GM19238 (cell line): ENCODE measurements around the gene CHD2.
"Not testable (repeated sequence)": the region's sequence is repeated elsewhere in the genome, so short reads cannot be mapped to it uniquely, and the experiment has no call there.

Source experiments
- DNase-seq: peaks from one replicate; pipeline ENCODE4 v3.0.0; 2011; ENCODE audit warnings: low spot score; ENCODE audit not compliant: insufficient read length

The CHD2 gene

DNA sequence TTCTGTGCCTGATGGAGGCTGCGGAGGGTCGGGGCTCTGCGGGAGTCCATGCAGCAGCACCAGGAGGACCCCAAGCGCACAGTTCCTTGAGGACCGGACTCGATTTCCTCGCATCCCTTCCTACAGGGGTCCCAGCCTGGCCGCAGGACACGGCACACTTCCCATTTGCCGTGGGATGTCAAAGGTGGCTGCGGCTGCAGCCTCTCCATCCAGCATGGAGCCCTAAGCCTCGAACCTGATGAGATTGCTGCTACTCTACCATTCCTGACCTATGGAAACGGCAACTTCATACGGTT, 148.2 kb downstream of the CHD2 start:
- DNase-seq = no peak

DNA sequence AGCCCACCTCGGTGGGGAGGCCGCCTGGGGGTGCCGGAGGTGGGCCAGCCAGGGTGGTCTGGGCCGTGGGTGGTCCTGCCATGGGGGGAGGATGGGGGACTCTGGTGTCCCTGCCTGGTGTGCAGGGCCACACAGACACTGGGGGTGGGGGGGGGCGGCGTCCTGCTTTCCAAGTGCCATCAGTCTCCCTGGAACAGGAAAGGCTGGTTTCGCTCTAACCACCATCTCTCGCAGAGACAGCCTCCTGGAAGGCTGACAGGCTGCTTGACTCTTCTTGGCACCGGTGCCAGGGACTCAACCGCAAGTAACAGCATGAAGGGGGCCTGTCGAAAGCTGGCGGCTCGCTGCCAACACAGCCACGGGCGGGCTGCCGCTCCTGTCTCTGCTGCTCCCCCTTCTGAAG, 148.6 kb downstream of the CHD2 start:
- DNase-seq = no peak

DNA sequence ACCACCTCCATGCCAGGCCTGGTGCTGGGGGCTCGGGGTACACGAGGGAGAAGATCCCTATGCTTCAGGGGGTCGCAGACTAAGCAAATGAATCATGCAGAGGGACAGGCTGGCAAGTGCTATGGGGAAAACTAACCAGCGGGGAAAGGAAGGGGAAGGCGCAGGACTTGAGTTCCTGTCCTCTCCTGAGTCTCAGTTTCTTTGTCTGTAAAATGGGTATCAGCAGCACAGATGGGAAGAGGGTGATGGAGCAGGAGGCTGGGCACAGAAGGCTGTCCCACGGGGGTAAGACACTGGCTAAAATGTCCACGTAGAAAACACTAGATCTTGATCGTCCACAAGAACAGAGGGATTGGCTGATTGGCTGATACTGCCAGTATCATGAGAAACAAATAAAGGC, 149.1 kb downstream of the CHD2 start:
- no peak for DNase-seq

DNA sequence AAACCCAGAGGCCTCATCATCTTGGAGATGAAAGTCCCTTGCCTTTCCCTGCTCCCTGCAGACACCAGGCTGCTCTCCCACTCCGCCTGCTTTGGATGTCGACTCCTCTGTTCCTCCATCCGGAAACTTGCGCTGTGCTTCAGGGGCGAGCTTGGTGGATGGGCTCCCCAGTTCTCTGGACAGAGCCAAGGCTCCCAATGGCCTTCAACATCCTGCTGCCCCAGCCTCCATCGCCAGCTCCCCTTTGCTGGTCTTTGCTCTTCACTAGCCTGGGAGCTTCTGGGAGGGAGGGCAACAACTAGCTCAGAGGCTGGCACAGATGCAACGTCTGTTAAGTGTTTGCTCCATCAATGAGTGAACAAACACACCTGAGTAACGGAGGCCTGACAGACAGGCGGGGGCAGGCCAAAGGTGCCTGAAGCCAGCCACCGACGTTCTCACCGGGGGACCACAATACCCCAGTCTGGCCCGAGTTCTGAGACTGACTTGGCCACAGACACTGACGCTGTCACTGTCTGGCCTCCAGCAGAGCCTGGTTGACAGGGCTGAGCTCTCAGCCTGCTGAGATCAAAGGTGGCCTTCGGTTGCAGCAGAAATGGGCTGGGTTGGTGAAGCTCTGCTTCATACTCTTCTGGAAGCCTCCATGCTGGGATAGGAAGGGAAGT, 149.9 kb downstream of the CHD2 start:
- DNase-seq = no peak

DNA sequence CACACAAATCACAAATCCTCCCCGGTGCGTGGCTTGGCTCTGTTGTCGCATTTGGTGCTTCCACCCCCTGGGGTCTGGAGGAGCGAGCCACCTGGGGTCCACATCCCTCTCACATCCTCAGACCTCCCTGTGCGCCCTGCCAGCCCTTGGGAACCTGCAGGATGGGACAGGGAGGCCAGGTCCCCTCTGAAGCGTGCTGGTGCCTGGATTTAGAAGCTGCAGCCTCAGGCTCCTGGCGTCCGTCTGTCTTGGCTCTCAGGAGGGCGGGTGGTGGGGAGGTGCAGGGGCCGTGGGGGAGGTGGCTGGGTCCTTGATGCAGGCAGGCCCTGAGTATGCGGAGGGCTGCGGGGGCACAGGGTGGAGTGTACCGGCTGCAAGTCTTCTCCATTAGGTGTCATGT, 150.5 kb downstream of the CHD2 start:
- DNase-seq = no peak

DNA sequence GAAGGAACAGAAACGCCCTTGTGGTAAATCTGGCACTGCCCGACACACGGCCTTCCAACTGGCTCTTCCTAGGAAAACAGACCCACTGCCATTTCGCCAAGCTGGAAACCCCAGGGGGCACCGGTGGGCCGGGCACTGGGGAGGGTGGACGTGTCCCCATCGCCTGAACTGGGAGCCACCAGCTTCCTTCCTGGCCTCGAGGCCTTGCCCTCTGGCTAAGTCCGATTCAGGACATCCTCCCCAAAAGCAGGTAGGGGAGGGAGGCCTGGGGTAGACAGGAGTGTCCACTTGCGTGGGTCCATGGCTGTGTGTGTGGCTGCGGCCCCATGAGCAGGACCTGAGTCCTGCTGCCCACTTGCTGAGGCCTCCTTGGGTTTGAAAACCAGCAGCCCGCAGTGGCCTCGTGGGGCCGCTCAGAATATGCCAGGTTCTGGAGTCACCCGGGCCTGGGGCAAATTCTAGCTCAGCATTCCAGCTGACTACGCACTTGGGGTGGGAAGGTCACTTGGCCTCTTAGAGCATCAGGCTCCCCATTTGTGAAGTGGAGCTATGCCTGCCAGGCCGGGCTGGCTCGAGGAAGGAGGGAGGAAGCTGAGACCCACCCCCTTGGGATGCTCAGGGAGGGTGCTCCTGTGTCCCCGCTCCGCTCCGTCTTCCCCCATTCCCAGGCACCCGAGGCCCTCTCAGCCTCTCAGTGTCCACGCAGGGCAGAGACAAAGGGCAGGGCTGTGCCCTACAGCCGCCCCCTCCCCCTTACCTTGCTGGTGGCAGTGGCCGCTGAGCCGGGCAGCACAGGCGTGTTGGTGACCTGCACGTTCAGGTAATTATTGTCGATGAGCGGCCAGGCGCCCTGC, 151.3 kb downstream of the CHD2 start:
- DNase-seq = no peak

DNA sequence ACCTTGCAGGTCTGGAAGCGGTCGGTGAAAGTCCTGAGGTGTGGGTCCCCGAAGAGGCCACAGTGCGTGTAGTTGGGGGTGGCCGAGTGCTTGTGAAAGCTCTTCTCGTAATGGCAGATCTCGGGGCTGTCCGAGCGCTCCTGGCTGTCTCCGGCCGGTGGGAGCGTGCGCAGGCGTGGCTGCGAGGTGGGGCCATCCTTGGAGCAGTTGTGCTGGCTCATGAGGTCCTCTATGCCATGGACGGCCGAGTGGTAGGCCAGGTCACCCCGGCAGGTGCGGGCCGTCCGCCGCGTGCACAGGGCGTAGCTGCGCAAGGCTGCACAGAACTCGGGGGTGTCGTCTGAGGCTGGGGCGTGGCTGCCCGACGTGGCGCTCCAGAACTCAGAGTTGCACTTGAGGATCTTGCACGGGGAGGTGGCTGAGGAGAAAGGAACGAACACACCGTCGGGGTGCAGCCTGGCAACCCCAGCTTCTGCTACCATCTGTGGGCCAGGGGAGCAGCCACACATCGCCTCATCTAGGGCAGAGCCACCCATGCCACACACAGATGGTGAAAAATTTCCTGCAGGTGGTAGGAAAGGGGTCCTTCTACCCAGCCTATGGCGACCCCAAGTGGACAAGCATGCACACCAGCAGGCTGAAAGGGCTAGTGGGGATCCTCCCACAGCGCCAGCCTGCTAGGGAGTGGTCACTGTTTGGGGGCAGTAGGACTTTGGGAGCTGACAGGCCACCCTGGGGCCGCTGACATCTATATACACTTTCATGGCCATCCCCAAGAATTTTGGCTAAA, 152.2 kb downstream of the CHD2 start:
- DNase-seq = no peak

DNA sequence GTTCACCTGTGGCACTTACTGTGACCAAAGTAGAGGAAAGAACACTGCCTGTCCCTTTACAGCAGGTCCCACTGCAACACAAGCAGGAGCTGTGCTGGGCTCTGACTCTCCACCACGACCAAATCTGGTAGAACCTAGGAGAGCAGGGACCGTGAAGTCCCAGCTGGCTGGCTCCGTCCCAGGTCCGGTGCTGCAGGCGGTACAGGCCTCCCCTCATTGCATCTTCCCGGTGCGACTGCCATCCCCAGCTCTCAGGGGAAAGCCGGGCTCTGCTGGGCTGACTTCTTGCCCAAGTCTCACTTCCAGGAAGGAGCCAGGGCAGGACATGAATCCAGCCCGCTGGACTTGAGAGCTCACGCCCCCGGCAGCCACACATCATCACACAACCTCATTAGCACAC, 155.1 kb downstream of the CHD2 start:
- no peak for DNase-seq

DNA sequence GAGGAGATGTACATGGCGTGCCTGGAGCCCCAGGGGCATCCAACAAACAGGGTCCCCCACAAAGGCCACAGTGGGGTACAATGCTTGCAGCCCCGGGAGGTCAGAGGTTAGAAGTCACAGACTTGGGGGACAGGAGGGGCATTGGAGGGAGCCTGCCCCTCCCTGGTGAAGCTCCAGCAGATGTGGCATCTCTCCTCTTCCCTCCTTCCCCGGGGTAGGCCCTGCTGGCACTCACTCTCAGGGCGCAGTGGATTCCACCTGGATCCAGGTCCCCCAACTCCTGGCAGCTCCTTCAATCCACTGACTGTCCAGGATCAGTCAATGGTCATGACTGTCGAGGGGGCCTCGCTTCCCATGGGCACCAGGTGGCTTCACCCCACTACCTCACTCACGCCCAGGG, 156.7 kb downstream of the CHD2 start:
- no peak for DNase-seq

DNA sequence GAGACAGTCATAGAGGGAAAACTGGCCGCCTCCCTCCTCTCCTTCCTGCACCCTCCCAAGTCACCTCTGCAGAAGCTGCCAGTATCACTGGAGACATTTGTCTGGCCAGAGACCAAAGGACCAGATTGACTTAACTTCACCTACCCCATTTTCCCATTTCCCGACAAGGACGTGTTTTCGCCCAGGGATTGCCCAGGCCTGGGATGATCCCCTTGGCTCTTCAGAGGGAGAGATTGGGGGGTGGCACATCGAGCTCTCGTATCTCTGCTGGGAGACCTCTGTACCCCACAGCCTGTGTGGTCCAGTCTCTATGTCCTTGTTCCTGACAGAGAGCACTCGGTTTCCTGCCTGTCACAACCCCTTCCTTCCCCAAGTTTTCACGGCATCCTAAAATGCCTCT, 157.5 kb downstream of the CHD2 start:
- no peak for DNase-seq

DNA sequence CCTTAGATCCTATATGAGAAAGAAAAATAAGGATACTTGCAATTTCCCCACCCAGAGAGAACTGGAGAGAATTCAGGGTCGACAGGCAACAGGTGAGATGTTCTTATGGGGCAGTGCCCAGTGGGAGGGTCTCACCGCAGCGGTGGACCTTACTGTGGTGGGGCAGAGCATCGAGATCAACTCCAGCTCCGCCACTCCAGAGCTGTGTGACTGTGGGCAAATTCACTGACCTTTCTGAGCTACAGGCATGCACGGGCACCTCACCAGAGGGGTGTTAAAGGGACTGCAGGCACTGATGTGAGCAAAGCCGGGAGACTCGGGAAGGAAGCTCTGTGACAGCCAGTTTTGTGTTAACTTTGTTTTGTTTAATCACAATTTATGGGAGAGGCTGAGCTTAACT, 158.0 kb downstream of the CHD2 start:
- DNase-seq = no peak

DNA sequence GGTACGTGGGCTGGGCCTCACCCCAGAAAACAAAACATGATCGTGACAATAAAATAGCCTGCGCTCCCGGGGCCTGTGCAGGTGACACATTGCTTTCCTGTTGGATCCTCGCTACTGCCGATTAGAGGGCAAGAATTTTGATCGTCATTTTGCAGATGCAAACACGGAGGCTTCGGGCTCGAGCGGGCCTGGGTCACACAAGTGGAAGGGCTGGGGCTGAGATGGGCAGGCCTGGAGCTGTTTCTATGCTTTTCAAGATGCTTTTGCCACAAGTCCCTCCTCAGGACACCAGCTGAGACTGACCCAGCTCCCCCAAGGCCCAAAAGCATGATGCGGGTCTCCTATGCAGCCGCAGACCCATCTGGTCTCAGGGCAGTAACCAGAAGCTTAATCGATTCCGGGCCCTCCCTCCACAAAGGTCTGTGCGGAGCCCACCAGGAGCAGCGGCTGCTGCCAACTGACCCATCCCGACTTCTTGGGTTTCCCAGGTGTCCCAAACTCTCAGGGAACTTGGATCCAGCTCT, 158.8 kb downstream of the CHD2 start:
- DNase-seq = no peak

DNA sequence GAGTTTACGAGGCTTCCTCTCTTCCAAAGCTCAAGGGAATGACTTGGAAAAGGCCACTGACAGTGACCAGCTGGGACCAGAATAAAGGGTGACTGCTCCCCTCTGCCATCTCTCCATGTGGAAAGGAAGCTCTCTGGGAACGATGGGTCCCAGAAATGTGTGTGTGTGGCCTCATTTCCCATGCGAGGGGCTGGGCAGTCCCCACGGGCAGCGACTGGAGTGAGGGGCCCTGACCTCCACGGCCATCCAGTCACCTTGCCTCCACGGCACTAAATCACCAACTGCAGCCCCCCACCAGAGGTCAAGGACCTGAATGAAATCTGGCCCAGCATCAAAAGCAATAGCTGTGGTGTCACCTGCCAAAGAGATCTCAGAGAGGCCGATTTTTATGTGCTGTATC, 159.3 kb downstream of the CHD2 start:
- DNase-seq = no peak

DNA sequence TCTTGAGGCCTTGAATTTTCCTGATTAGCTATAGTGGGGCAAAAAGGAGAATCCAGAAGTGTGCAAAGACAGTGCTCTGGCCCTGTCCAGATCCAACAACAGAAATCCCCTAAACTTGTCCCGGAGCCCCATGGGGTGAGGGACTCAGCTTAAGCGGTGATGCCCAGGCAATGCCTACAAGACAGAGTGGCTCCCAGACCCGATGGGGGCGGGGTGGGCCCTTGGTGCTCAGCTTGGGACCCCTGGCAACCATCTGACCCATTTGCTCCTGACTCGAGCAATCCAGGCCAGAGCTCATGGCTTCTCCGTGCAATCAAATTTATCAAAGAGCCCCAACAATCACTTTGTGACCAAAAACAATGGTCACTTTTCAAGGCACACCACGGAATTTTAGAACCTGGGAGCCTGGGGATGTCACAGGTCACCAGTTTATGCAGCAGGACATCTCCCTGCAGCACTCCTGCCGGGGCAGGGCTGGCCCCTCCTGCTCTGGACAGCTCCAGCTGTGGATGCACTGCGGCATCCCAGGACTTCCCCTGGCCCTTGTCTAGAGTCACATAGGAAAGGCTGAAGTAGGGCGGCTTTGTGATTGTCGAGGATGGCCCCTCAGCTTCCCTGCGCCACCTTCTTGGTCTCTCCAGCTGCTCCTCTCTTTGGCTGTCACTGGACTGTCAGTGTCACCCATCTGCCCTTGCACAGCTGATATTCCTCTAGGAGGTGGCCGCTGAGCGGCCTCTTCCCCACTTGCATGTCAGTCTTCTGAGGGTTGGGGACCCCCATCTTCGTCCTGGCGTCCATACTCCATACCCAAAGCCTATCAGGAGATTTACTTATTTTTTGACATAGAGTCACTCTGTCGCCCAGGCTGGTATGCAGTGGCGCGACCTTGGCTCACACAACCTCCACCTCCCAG, 160.5 kb downstream of the CHD2 start:
- DNase-seq = no peak

DNA sequence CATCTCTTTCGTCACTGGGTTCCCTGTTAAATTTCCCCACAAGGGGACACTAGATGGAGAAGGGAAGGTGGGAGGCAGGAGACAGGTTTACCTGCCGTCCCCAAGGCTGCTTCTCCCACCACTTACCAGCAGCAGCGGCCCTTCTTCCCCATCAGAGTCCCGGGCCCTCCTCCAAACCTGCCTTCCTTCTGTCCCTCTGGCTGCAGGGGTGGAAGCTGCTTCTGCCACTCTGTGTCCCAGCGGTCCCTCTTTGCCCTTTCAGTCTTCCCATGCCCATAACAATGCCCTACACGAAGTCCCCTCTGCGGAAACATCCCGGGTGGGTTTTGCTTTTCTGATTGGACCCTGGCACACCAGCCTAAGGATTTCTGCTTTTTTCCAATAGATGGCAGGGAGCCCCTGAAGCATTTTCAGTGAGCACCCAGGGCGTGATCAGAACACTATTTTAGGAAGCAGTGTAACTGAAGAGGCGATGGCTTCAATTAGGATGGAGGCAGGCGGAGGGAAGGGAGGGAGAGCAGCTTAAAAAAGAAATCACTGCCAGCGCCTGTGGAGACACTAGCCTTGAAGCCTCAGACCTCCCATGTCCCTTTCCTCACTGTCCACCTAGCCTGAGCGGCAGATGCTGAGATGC, 162.6 kb downstream of the CHD2 start:
- not testable (repeated sequence) for DNase-seq

DNA sequence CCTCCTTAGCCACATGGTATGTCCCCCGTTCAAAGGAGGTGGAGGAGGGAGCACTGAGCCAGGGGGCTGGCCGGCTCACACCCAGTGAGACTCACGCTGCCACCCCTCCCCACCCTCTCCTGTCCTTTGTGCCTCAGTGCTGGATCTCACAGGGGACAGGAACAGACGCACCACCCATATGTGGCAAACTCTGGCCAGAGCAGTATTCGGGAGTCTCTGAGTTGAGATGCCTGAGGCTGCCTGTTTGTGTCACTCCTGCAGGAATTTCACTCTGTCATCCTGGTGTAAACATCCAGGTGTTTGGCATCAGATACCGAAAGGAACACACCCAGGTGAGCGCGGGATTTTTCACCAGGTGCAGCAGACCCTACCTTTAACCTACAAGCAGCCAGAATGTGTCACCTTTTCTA, 163.1 kb downstream of the CHD2 start:
- no peak for DNase-seq

DNA sequence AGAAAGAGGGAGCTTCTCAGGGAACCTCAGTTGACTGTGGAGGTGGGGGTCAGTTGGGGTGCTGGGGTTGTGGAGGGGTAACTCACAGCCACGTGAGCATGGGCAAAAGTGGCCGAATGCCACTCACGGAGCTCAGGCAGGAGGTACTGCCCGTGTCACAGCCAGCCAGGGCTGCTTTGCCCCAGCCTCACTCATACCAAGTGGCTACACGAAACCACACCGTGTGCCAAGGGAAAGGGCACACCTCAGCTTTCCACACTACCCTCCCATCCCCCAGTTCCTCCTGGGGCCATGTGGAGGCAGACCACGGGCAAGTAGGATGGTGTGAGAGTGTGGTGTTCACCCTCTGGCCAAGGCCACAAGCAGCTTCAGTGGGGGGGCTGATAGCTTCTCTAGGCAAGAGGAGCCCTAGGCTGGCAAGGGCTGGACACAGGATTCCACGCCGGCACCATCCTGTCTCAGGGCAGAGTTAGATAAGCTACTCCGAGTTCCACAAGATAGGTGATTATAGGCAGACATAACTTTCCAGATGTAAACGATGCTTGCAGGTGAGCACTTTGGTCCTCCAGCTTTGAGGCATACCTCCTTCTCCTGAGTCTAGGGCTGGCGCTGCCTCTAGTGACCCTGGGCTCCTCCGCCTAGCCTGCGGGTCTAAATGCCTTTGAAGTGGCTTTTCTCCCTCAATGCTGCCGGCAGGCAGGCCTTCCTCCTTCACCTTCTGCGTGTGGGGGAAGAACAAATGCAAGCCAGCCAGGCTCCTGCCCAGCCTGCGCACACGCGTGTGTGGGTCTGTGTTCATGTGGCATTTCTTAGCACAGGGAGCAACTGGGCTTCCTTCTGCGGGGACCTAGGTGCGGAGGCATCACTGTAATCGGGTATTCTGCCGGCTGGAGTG, 163.9 kb downstream of the CHD2 start:
- DNase-seq = no peak

DNA sequence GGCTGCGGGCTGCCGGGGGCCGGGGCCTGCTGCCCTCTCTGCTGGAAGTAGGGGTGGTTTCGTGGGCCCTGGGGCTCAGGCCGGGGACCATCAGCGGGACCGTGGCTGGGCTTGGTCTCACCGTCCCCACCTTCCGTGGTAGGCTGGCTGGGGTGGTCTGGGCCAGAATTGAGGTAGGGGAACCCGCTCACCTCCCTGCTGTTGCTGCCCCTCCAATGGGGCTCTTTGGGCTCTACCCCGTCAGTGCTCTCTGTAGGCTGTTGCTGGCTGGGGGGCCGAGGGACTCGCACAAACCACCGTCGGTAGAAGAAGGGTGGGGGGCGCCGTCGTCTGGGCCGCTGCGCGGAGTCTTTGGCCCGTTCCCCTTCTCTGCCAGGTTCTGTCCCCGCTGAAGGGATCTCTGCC, 165.5 kb downstream of the CHD2 start:
- DNase-seq = no peak

DNA sequence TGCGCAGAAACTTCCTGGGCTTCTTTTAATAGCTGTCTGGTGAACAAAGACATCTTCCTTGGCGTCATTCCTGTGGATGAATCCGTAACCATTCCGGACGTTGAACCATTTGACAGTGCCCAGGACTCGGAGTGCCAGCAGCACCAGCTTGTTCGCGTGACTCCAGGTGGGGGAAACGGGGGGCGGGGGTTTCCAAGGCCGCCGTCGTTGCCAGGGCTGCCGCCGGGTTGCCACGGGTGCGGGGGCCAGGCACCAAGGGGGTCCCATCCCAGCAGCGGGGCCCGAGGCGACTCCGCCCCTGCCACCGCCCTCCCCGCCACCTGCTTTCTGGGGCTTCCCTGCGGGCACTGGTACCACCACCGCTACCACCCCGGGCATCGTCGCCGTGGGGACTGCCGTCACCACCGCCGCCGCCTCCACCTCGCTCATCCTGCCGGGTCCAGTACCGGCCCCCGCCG, 166.1 kb downstream of the CHD2 start:
- no peak for DNase-seq
